MG63 (cell line): ENCODE data around the gene ANGPTL2. TPM values are rescaled to one million over a fixed set of nuclear protein-coding genes. Genes with fewer than 3 reads are reported as not detected.

ENCODE experiments used
- total RNA-seq: library from RNA; depleted of rRNA; stranded (reverse); fragments of >200 nt; shearing (Covaris generic); gene quantifications from 2 replicates; pipeline ENCODE4 v1.2.3, GENCODE V29; 2014; ENCODE audit warnings: low replicate concordance; rRNA removed

The ANGPTL2 gene
- total RNA-seq, 1 experiment from 2014 or later, result 7.1 TPM

Other genes starting within 250 kb of the ANGPTL2 start
- gene RALGPS1, start 207.9 kb downstream of the ANGPTL2 start, total RNA-seq, result 0.03 and 0.37 TPM in 2 replicates
- 0.57 and 1.9 TPM in 2 replicates for gene GARNL3, start 142.1 kb upstream of the ANGPTL2 start, total RNA-seq